GM12878 (cell line): ENCODE results near the gene TMA16. TPM values are rescaled to one million over a fixed set of nuclear protein-coding genes. Genes with fewer than 3 reads are reported as not detected.

ENCODE experiments used
- ATAC-seq: fragments of 200-7000 bp; cut with Tn5 transposase; 3 replicates; pipeline ENCODE4 v1.9.1; 2020; ENCODE audit warnings: mild to moderate bottlenecking, moderate library complexity
- BruUV-seq: library from RNA; stranded (reverse); fragments of 400-500 nt; replicated peaks from 2 replicates; lab custom pipeline; 2021; lab: Mats Ljungman, UMichigan
- CTCF ChIA-PET: fragments of 300-600 bp; sonication (Branson Sonifier 250); formaldehyde crosslinking; extraction: SDS; loops from one replicate; lab custom pipeline; 2021; ENCODE audit warnings: inconsistent platforms; lab: Yijun Ruan, JAX
- POLR2A ChIA-PET: fragments of 350-600 bp; formaldehyde crosslinking; extraction: SDS; loops from one replicate; lab custom pipeline; 2021; ENCODE audit warnings: inconsistent platforms; lab: Charles Lee
- RAD21 ChIA-PET: fragments of 300-600 bp; sonication (Branson Sonifier 250); formaldehyde crosslinking; loops from one replicate; lab custom pipeline; 2023; ENCODE audit warnings: antibody characterized with exemption; ENCODE audit not compliant: unreplicated experiment; lab: Charles Lee
- SMC1A ChIA-PET: fragments of 300-600 bp; sonication (Branson Sonifier 250); formaldehyde crosslinking; loops from one replicate; lab custom pipeline; 2023; ENCODE audit not compliant: unreplicated experiment, uncharacterized antibody; lab: Charles Lee
- DNase-seq: peaks from one replicate; pipeline ENCODE4 v3.0.0-alpha.2; 2011; ENCODE audit warnings: low read depth, low spot score
- FAIRE-seq: peaks from 3 replicates; lab custom pipeline; 2011; peaks lifted over from hg19 to GRCh38; lab: Jason Lieb, UNC
- H2AFZ ChIP-seq: 2 replicates; pipeline ENCODE4 v1.6.0; 2011; ENCODE audit warnings: low read depth, low read length, control low read depth; ENCODE audit not compliant: control insufficient read depth
- H3K27ac ChIP-seq: 2 replicates; pipeline ENCODE4 v1.5.1; 2011; ENCODE audit warnings: control low read depth; ENCODE audit not compliant: control insufficient read depth, insufficient read depth
- H3K27me3 ChIP-seq, 2 experiments: replicated peaks in 1 of 2; 2 replicates each; pipeline versions ENCODE4 v1.6.0 to v1.6.1; 2011; ENCODE audit warnings: low read length in 1 of 2; ENCODE audit not compliant: control insufficient read depth in 2 of 2, insufficient read depth in 2 of 2
- H3K36me3 ChIP-seq, 2 experiments: 2 replicates each; pipeline ENCODE4 v1.5.1; 2011; ENCODE audit warnings: low read length in 1 of 2; ENCODE audit not compliant: control insufficient read depth in 2 of 2, insufficient read depth in 2 of 2
- H3K4me1 ChIP-seq: 2 replicates; pipeline ENCODE4 v1.6.1; 2011; ENCODE audit warnings: mild to moderate bottlenecking, low read length, moderate library complexity, mixed read lengths; ENCODE audit not compliant: control insufficient read depth, insufficient read depth
- H3K4me2 ChIP-seq: 2 replicates; pipeline ENCODE4 v1.6.0; 2011; ENCODE audit warnings: control low read depth; ENCODE audit not compliant: control insufficient read depth, insufficient read depth
- H3K4me3 ChIP-seq: fragments of 200-600 bp; sonication (generic); 2 replicates; pipeline ENCODE4 v1.5.1; 2016
- H3K79me2 ChIP-seq: 2 replicates; pipeline ENCODE4 v1.6.0; 2011; ENCODE audit warnings: low read length; ENCODE audit not compliant: control insufficient read depth, insufficient read depth
- H3K9ac ChIP-seq: 2 replicates; pipeline ENCODE4 v1.8.0; 2011; ENCODE audit warnings: low read length, control low read depth, mixed read lengths; ENCODE audit not compliant: control insufficient read depth, insufficient read depth
- H3K9me3 ChIP-seq: replicated peaks from 3 replicates; pipeline ENCODE4 v1.5.1; 2011; ENCODE audit warnings: mild to moderate bottlenecking, low read length; ENCODE audit not compliant: control insufficient read depth, insufficient read depth
- H4K20me1 ChIP-seq: 2 replicates; pipeline ENCODE4 v1.6.0; 2011; ENCODE audit not compliant: control insufficient read depth, insufficient read depth
- MEF2B ChIP-seq: fragments of 450-650 bp; IDR thresholded peaks from 2 replicates; pipeline ENCODE4 v1.6.1; 2018; ENCODE audit warnings: mild to moderate bottlenecking, moderate library complexity; ENCODE audit not compliant: partially characterized antibody, poor library complexity, severe bottlenecking
- SPI1 ChIP-seq: IDR thresholded peaks from 2 replicates; pipeline ENCODE4 v1.6.1; 2011; ENCODE audit warnings: low read depth, mild to moderate bottlenecking, low read length, moderate library complexity, borderline replicate concordance; ENCODE audit not compliant: insufficient read depth
- ZNF384 ChIP-seq: IDR thresholded peaks from 2 replicates; pipeline ENCODE4 v1.6.1; 2012; ENCODE audit warnings: low read depth, mild to moderate bottlenecking, low read length, improper control_type of control experiment, borderline replicate concordance
- WGBS: methylation state at CpG from one replicate; pipeline ENCODE4 v1.1.6; 2016; ENCODE audit warnings: low lambda C conversion rate; ENCODE audit not compliant: insufficient replicate concordance, insufficient coverage; ENCODE audit errors: missing lambda C conversion rate; 5-methylcytosine and 5-hydroxymethylcytosine counted together
- in situ Hi-C: fragments of 300-500 bp; cut with MboI; formaldehyde crosslinking; loops from 9 replicates; pipeline ENCODE4 v1.14.3; 2018; ENCODE audit warnings: mixed read lengths
- intact Hi-C: fragments of 100-400 bp; cut with micrococcal nuclease; formaldehyde crosslinking; loops from one replicate; pipeline ENCODE4 v1.14.2; 2022; ENCODE audit not compliant: unreplicated experiment
- polyA plus RNA-seq, 11 experiments: library from polyadenylated mRNA; depleted of rRNA in 4 of 11; unstranded in 6 of 11; stranded (reverse) in 5 of 11; fragments of >200 nt; fragmentation: Nextera tagmentation in 4 of 11; fragmentation: Illumina TruSeq in 1 of 11; extraction: Ambion mirVana in 4 of 11; extraction: Trizol in 1 of 11; gene quantifications; 1 replicate in 1 of 11; 2 replicates in 10 of 11; pipeline versions ENCODE4 v1.2.1 to v1.2.3, GENCODE V29; 2011 to 2016; ENCODE audit warnings: inconsistent platforms in 2 of 11, missing spikeins in 2 of 11, low read depth in 1 of 11
- total RNA-seq, 4 experiments: library from RNA; depleted of rRNA in 3 of 4; stranded (reverse); fragments of >200 nt in 3 of 4; fragmentation: Illumina TruSeq in 1 of 4; extraction: Trizol in 1 of 4; gene quantifications; 2 replicates each; pipeline versions ENCODE4 v1.2.1 to v1.2.3, GENCODE V29; 2013 to 2021
- TF ChIP-seq, protein P1 (sequence below): IDR thresholded peaks from 2 replicates; pipeline ENCODE4 v1.6.1; 2012; ENCODE audit warnings: mild to moderate bottlenecking, low read depth, low read length

TMA16 gene
- total and polyA plus RNA-seq, 10 of the 15 experiments (the other 5 are each of a cell fraction or from before 2014, with no cell fraction given): 37.9 to 91.0 (median 55.8) TPM

DNA sequence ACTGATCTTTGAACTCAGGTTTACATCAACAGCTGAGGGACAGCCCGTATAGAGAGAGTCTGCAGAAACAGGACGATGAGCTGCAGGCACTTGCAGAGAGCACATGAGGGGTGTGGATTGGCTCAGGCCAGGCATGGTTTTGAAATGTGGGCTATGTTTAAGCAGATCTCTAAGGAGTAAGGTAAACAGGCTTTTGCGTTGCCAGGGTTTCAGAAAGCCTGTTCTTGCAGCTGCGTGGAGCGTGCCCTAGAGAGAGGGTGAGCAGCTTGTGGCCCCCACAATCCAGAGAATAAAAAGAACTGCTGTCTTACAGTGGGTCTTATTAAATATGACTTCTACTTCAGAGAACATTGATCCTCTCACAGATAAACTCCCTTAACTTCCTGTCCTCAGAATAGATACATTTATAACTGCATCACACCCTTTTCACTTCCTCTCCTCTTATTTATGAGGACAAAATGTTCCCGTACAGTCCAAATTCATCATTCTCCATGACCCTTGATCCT lies 64.1 kb downstream of the TMA16 start:
- H3K36me3 ChIP-seq: no peaks in the 10 kb centered on the region
- SMC1A ChIA-PET: interaction anchor here (0.8 to 17.5 kb wide), 17 partner anchors 8 to 1172 kb away, joined by 3 to 727 read pairs (median 4); no protein-coding TSS in a partner anchor
- DNase-seq: no peak
- H3K27me3 ChIP-seq: no peaks in the 10 kb centered on the region
- POLR2A ChIA-PET: interaction anchor here (0.9 to 1.4 kb wide), 3 partner anchors 31 to 116 kb away, joined by 3 to 4 read pairs (median 3); no protein-coding TSS in a partner anchor
- CTCF ChIA-PET: interaction anchor here (1.1 to 15.1 kb wide), 9 partner anchors 8 to 198 kb away, joined by 3 to 571 read pairs (median 5); no protein-coding TSS in a partner anchor
- intact Hi-C loops: loop anchor here (10.0 kb wide), 1 partner anchor 316 kb away; no protein-coding TSS in a partner anchor
- H3K4me1 ChIP-seq: peaks cover 13% of the 10 kb centered on the region
- TF ChIP-seq ZNF384 (no peak), SPI1 (peak; percentile 72), MEF2B (peak; percentile 34)
- TF ChIP-seq, all 136 proteins: peak for 2
- peak; percentile 72 for ATAC-seq
- Histone ChIP-seq H3K4me3 (no peak overlapping the region), H2AFZ (peak overlapping the region; percentile 40), H3K9me3 (no peaks in the 10 kb centered on the region), H4K20me1 (no peaks in the 10 kb centered on the region), H3K9ac (no peak overlapping the region), H3K27ac (peak overlapping the region; percentile 48; the same call in 1 of the 2 replicates), H3K4me2 (0 out of 2 replicates have a peak overlapping the region, but pooled peaks have one; percentile 2), H3K79me2 (no peaks in the 10 kb centered on the region)
- no TSS peak for BruUV-seq
- 22% methylated on average over 6 of the region's 6 CpGs for WGBS
- RAD21 ChIA-PET: interaction anchor here (1.0 to 12.0 kb wide), 9 partner anchors 8 to 195 kb away, joined by 3 to 247 read pairs (median 19); no protein-coding TSS in a partner anchor
- no peak for FAIRE-seq
- in situ Hi-C loops: loop anchor here (5.0 to 10.0 kb wide), 3 partner anchors 109 to 1176 kb away; no protein-coding TSS in a partner anchor

DNA sequence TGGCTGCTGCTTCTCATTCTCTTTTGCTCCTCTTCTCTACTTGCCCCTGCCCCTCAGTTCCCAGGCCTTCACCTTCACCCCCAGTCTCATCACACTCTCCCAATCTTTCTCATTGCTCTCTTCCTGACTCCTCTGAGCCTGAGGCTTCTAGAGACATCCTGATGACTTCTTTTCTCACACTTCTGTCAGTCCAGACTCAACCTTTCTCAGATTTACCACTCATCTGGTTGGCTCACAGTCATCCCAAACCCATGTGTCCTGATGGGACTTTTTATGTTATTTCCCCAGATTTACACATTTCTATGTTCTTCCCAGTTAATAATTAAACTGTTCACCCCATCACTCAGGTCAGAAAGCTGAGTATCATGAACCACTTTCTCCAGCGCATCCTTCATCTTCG lies 68.0 kb downstream of the TMA16 start:
- DNase-seq (no peak), ATAC-seq (peak; percentile 52), FAIRE-seq (no peak)
- TF ChIP-seq, protein P1, sequence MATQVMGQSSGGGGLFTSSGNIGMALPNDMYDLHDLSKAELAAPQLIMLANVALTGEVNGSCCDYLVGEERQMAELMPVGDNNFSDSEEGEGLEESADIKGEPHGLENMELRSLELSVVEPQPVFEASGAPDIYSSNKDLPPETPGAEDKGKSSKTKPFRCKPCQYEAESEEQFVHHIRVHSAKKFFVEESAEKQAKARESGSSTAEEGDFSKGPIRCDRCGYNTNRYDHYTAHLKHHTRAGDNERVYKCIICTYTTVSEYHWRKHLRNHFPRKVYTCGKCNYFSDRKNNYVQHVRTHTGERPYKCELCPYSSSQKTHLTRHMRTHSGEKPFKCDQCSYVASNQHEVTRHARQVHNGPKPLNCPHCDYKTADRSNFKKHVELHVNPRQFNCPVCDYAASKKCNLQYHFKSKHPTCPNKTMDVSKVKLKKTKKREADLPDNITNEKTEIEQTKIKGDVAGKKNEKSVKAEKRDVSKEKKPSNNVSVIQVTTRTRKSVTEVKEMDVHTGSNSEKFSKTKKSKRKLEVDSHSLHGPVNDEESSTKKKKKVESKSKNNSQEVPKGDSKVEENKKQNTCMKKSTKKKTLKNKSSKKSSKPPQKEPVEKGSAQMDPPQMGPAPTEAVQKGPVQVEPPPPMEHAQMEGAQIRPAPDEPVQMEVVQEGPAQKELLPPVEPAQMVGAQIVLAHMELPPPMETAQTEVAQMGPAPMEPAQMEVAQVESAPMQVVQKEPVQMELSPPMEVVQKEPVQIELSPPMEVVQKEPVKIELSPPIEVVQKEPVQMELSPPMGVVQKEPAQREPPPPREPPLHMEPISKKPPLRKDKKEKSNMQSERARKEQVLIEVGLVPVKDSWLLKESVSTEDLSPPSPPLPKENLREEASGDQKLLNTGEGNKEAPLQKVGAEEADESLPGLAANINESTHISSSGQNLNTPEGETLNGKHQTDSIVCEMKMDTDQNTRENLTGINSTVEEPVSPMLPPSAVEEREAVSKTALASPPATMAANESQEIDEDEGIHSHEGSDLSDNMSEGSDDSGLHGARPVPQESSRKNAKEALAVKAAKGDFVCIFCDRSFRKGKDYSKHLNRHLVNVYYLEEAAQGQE: no peak
- ChIA-PET SMC1A (interaction anchor here (0.5 to 2.7 kb wide), 6 partner anchors 12 to 101 kb away, joined by 3 to 14 read pairs (median 6); no protein-coding TSS in a partner anchor), CTCF (interaction anchor here (0.9 to 2.3 kb wide), 2 partner anchors 111 to 192 kb away, joined by 3 to 8 read pairs; no protein-coding TSS in a partner anchor), RAD21 (interaction anchor here (1.3 kb wide), 1 partner anchor 8 kb away, joined by 4 read pairs; no protein-coding TSS in a partner anchor), POLR2A (no interaction called here)
- intact Hi-C loops (no loop called here), in situ Hi-C loops (no loop called here)
- Histone ChIP-seq H3K27me3 (no peaks in the 10 kb centered on the region), H3K4me1 (peaks cover 8% of the 10 kb centered on the region; the same call in 1 of the 2 replicates), H3K79me2 (no peaks in the 10 kb centered on the region), H3K36me3 (no peaks in the 10 kb centered on the region), H3K4me2 (no peak overlapping the region), H3K4me3 (no peak overlapping the region), H2AFZ (no peak overlapping the region), H4K20me1 (no peaks in the 10 kb centered on the region), H3K27ac (no peak overlapping the region), H3K9ac (no peak overlapping the region), H3K9me3 (no peaks in the 10 kb centered on the region)
- 67% methylated on average over 2 of the region's 2 CpGs for WGBS
- no TSS peak for BruUV-seq
